ENCODE results near the gene LTB4R.
"Not testable (repeated sequence)": the region's sequence is repeated elsewhere in the genome, so short reads cannot be mapped to it uniquely, and the experiment has no call there.

The LTB4R gene

GRCh38 chr14:24353559-24354481 lies 42.5 kb downstream of the LTB4R start:
- DNase-seq (ENCODE audit: low spot score) = no peak
- TF ChIP-seq, protein P1, sequence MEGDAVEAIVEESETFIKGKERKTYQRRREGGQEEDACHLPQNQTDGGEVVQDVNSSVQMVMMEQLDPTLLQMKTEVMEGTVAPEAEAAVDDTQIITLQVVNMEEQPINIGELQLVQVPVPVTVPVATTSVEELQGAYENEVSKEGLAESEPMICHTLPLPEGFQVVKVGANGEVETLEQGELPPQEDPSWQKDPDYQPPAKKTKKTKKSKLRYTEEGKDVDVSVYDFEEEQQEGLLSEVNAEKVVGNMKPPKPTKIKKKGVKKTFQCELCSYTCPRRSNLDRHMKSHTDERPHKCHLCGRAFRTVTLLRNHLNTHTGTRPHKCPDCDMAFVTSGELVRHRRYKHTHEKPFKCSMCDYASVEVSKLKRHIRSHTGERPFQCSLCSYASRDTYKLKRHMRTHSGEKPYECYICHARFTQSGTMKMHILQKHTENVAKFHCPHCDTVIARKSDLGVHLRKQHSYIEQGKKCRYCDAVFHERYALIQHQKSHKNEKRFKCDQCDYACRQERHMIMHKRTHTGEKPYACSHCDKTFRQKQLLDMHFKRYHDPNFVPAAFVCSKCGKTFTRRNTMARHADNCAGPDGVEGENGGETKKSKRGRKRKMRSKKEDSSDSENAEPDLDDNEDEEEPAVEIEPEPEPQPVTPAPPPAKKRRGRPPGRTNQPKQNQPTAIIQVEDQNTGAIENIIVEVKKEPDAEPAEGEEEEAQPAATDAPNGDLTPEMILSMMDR (IDR thresholded peaks at IDR 0.05; ENCODE audit: extremely low read depth, missing control alignments) = no peak

DNA sequence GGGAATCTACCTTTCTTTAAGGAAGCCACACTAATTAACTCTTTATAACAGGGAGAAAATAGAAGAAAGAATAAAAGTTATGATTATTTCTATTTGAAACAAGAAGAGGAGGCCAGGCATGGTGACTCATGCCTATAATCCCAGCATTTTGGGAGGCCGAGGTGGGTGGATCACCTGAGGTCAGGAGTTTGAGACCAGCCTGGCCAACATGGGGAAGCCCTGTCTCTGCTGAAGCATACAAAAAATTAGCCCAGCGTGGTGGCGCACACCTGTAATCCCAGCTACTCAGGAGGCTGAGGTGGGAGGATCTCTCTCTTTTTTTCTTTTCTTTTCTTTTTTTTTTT lies 43.2 kb downstream of the LTB4R start:
- not testable (repeated sequence) for DNase-seq (ENCODE audit: low spot score)

GRCh38 chr14:24355009-24355408 lies 43.7 kb downstream of the LTB4R start:
- no peak for DNase-seq (ENCODE audit: low spot score)
- TF ChIP-seq, protein P1 (IDR thresholded peaks at IDR 0.05; ENCODE audit: extremely low read depth, missing control alignments) = no peak

DNA sequence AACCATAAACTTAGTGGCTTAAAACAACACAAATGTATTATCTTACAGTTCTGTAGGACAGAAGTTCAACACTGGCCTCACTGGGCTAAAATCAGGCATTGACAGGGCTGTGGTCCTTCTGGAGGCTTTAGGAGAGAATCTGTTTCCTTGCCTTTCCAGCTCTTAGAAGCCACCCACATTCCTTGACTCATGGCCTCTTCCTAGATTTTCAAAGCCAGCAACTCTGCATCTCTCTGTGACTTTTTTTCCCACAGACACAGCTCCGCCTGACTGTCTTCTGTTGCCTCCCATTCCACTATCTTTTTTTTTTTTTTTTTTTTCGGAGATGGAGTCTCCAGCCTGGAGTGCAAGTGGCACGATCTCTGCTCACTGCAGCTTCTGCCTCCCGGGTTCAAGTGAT lies 44.9 kb downstream of the LTB4R start:
- TF ChIP-seq, protein P1 (IDR thresholded peaks at IDR 0.05; ENCODE audit: extremely low read depth, missing control alignments) = no peak
- DNase-seq (ENCODE audit: low spot score) = no peak

- TF ChIP-seq, protein P1 (IDR thresholded peaks at IDR 0.05; ENCODE audit: extremely low read depth, missing control alignments) = no peak
- no peak for DNase-seq (ENCODE audit: low spot score)
Measured at GRCh38 chr14:24360281-24360680, 49.0 kb downstream of the LTB4R start.

DNA sequence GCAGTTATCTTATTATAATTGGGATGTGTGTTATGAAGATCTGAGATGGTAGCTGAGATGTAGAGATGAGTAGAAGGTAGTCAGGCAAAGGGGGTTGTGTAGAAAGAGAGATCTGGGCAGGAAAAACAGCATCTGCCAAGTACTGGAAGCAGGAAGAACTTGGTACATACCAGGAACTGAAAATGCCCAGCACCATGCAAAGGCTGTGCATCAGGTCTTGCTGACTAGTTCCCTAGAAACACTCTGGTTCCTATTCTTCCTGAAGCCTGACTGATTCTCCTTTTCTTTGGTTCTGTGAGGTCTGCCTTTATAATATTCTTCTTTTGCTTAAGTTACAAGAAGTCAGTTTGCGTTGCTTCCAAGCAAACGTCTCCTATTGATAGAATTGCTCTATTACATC lies 50.0 kb downstream of the LTB4R start:
- TF ChIP-seq, protein P1 (IDR thresholded peaks at IDR 0.05; ENCODE audit: extremely low read depth, missing control alignments) = no peak
- DNase-seq (ENCODE audit: low spot score) = no peak

- DNase-seq (ENCODE audit: low spot score) = no peak
- TF ChIP-seq, protein P1 (IDR thresholded peaks at IDR 0.05; ENCODE audit: extremely low read depth, missing control alignments) = no peak
Measured at GRCh38 chr14:24362241-24362960, 51.1 kb downstream of the LTB4R start.
